Measurements from ENCODE around the gene ACYP2.
"Not testable (repeated sequence)": the region's sequence is repeated elsewhere in the genome, so short reads cannot be mapped to it uniquely, and the experiment has no call there.

The ACYP2 gene

DNA sequence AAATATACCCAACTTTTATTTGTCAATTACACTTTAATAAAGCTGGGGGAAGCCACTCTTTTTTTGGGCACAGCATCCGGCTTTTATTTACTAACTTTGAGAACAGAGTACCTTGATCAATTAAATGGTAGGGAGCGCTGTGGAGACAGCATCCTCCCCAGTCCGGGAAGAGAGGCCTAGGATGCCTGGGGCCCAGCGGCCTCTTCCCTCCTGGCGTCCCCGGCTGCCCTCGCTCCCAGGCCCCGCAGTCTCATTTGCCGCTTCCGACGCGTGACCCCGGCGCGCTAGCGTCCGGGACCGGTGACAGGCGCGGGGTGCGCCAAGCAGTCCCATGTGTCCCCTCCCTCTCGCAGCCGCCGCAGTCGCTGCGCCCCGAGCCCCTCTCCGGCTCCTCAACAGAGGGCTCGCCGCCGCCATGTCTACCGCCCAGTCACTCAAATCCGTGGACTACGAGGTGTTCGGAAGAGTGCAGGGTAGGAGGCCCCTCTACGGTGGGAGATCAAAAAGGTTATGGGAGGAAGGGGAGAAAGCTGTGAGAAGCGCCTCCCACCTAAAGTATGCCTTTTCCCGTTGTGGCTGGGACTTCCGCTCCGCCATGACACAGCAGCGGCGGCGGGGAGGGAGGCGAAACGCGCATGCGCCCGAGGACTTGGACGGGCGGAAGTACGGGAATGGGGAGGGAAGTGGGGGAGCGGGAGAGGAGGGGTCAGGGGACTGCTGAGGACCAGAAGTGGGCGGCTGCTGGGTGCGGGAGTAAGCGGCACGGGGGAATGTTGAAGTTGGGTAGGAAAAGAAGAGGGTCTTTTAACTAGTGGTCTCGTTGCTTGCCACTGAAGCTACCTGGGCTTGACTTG is at the start of gene ACYP2:
Gene ACYP2 (plus strand): TSS at position 332 of the 854 bp plus-strand sequence.
- DNase-seq: peak; percentile 91

DNA sequence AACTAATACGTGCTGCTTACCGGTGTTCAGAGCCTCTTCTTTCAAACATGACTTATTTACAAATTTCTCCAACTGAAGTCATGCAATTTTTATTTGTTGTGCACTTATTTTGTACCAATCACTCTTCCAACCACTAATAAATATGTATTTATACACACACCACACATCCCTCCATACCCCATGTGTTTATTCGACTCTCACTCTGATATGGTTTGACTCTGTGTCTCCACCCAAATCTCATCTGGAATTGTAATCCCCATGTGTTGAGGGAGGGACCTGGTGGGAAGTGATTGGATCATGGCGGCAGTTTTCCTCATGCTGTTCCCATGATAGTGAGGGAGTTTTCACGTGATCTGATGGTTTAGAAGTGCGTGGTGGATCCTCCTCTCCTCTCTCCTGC is 49.5 kb upstream of the ACYP2 start:
- no peak for DNase-seq

DNA sequence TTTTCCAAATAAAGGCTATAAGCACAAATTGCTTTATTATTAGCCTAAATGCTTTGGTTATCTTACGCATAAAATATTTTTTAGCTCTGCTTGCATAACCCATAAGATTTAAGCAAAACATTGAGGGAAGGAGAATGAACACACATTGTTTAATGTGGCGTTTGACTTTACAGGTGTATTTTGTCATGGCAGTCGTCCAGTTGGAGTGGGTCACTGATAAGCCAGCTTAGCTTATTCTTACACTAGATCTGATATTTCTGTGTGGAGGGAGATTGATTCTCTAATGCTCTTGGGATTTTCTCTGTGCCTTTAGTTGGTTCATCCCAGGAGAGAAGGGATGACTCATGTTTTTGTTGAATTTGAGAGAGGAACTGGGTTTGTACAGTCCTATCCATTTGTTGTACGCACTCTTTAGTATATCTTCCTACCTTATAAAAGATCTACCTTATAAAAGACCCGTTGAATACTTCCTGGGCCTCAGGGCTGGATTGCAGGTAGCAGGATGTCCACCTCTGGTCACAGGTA is 47.5 kb upstream of the ACYP2 start:
- no peak for DNase-seq

DNA sequence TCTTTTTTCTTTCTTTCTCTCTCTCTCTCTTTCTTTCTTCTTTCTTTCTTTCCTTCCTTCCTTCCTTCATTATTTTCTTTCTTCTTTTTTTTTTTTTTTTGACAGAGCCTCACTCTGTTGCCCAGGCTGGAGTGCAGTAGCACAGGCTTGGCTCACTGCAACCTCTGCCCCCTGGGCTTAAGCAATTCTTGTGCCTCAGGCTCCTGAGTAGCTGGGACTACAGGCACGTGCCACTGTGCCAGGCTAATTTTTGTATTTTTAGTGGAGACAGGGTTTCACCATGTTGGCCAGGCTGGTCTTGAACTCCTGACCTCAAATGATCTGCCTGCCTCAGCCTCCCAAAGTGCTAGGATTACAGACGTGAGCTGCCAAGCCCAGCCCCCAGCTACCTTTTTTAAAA is 42.9 kb upstream of the ACYP2 start:
- not testable (repeated sequence) for DNase-seq

DNA sequence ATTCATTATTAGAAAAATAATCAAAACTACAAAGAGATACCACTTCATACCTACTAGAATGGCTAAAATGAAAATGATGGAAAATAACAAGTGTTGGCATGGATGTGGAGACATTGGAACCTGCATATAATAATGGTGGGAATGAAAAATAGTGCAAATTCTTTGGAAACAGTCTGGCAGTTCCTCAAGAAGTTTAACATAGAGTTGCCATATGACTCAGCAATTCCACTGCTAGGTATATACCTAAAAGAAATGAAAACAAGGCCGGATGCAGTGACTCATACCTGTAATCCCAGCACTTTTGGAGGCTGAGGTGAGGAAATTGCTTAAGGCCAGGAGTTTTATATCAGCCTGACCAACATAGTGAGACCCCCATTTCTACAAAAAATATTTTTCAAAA is 41.6 kb upstream of the ACYP2 start:
- DNase-seq: no peak

DNA sequence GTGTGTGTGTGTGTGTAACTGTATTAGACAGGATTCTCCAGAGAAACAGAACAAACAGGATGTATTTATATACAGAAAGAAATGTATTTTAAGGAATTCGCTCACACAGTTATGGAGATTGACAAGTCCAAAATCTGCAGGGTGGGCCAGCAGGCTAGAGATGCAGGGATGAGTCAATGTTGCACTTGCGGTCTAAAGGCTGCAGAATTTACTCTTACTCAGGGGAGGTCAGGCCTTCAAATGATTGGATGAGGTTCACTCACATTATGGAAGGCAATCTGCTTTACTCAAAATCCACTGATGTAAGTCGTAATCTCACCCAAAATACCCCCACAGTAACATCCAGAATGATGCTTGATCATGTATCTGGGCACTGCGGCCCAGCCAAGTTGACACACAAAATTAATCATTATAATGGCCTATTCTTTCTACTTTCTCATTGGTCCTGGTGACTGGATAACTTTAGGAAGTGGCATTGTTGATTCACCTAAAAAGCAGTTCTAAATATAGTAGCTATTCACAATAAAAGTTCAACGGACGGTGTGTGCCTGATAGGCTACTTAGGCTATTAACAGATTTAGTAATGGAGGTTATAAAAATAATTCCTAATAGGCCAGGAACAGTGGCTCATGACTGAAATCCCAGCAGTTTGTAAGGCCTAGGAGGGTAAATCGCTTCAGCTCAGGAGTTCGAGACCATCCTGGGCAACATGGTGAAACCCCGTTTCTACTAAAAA is 40.6 kb upstream of the ACYP2 start:
- DNase-seq: no peak

DNA sequence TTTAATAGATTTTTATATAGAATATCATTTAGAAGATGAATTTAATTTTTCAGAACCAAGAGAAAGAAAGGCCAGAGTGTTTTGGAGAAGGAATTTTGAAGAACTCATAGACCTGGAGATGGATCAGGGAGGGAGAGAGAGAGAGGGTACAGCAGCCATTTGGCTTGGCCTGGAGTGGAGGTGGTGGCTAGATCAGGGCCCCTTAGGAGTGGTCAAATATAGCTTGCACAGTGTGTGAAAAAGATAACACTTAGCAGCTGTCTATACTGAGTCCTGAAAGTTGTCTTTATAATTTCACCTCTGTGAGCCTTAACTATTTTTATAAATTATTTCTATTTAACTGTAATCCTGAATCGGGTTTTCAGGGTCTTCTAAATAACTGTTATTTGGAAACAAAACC is 38.8 kb upstream of the ACYP2 start:
- DNase-seq: no peak

DNA sequence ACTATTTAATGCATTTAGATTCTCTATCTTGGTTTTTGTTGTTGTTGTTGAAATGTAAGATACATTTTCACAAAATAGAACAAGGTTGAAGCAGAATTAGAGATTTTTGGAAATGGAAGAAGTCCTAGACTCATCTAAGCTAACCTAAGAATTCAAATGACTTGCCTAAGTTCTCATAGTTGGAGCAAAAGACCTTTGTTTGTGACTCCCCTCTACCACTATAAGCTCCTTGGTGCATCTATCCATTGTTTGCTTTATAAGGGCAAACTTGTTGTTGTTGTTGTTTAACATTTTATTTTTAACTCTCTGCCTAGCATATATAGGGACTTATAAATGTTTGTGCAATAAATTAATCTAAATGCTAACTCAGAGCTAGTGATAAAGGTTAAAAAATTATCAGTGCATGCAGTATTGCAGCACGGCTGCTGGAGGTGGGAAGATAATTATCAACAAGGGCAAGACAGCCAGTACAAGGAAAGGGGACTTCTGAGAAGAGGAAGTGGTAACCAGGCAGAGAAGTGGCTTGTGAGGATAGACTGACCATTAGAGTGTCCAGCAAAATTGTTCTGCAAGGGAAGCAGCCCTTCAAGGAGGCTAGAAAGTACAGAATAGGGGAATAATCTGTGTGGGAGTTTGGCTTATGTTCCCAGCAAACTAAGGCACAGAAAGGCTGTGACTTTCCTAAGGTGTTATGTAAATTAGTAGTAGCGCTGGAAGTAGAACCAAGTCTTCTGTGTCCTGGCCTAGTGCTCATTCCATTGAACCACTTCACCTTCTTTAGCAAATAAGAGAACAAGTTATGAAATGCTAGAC is 38.1 kb upstream of the ACYP2 start:
- no peak for DNase-seq

DNA sequence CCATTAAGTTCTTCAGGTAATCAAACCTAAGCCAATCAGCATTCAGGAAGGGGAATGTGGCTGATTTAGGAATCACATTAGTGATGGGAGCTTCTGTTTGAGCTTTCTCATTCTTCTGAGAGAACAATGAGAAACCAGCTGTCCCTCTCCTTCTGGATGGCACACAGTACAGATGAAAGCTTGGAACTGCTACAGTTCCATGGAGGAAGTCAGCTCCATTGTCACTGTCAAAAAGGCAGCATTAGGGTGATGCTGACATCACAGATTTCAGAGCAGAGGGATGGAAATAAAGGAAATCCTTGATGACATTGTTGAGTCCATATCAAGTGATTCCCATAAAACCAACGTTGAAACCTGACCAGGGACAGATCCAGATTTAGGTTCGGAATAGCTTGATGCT is 36.1 kb upstream of the ACYP2 start:
- DNase-seq: no peak

DNA sequence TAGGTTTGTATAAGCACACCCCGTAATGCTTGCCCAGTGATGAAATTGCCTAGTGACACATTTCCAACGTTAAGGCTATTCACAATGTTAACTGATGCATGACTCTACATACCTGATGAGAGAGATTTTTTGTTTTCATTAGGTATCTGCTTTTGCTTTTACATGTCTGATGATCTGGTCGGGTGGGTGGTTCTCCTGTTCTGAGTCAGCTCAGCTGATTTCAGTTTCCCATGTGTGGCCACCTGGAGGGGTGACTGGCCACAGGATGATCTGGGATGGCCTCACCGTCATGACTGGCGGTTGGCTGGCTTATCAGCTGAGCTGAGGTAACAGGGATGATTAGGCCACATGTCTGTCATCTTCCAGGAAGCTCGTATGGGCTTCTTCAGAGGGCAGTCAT is 33.8 kb upstream of the ACYP2 start:
- DNase-seq: peak; percentile 8

DNA sequence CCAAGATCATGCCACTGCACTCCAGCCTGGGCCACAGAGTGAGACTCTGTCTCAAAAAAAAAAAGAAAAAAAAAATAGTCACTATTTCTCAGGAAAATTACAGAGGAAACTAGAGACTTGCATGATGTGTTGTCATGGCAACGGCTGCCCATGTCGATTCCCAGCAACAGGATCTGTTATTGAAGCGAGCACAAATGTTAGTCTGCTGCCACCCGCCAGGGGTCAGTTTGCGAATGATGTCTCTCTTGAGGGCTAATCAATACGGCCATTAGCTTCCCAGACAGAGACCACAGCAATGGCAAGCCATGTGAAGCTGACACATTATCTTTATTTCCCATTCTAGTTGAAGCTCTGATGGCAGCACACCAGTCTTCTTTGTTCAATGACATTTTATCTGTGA is 32.4 kb upstream of the ACYP2 start:
- no peak for DNase-seq

DNA sequence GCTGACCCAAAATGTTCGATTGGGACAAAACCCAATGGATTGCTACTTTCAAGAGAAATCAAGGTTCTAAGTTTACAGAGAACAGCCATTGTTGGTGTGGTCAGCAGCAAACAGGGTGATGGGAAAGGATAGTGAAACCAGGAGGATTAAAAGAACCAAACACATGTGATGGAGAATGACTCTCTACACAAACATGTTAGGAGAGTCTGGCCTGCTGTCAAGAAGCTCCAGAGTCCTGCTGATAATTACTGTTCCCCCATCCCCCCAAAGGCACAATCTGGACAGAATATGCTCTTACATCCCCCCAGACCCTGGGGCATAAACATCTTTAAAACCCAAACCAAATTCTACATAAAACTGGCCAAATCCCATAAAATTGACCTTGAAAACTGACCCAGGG is 32.0 kb upstream of the ACYP2 start:
- DNase-seq: no peak

DNA sequence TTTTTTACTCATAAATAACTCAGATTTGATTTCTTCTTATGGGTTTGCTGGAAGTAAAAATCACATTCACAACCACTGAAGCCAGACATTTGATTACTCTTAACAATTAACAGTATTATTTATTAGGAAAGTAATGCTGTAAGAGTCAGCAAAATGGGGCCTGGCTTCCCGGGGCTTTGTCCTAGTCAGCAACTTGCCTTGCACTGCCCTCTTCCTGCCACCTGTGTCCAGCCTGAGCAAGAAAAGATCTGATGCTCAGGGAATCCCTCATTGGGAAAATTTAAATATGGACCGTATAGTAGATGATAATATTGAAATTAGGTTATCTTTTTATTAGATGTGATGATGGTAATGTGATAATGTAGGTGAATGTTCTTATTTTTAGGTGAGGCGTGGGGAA is 30.8 kb upstream of the ACYP2 start:
- DNase-seq: no peak

DNA sequence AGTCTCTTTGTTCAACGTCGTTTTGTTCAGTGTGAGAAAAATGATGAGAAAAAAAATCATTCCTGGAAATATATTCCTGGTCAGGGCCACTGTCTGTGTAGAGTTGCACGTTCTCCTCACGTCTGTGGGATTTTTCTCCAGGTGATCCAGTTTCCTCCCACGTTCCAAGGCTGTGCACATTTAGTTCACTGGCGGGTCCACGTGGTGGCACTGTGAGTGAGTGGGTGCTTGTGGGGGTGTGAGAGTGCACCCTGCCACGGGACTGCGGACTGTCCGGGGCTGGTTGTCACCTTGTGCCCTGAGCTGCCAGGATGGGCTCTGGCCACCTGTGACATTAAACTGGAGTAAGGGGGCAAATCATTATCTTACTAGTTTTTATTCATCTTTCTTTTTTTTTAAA is 30.3 kb upstream of the ACYP2 start:
- no peak for DNase-seq

DNA sequence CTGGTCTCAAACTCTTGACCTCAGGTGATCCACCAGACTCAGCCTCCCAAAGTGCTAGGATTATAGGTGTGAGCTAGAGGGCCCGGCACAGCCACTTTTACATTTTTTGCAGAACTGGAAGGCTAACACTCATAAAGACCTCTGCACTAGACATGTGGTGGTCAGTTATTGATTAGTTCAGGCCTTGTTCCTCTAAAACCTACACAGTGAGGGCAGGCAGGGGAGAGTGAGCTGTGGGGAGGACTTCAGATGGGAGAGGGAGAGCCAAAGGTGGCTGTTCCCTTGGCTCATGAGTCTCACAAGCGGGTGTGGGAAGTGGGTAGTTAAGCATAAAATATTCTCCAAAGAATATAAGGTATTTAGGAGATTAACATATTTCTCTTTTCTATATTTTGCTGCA is 29.3 kb upstream of the ACYP2 start:
- DNase-seq: no peak

DNA sequence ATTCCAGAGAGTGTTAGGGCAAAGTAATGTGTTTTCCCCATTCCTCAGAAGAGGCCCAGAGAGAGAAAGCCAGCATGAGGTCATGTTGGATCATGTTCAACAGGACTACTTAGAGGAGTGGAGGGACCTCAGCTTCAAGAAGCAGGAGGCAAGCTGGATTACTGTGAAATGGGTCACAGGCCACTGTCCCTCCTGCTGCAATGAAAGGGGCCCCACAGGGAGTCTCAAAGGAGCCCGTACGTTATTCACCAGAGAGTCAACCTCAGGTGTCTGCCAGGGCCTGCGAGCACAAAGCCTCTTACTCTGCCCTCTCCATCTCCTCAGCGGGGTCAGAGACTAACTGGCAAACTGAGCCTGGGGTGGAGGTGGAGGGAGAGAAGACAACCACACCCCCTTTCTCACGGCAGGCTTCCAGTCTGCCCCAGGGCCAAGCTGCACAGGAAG is 27.2 kb upstream of the ACYP2 start:
- DNase-seq: no peak

DNA sequence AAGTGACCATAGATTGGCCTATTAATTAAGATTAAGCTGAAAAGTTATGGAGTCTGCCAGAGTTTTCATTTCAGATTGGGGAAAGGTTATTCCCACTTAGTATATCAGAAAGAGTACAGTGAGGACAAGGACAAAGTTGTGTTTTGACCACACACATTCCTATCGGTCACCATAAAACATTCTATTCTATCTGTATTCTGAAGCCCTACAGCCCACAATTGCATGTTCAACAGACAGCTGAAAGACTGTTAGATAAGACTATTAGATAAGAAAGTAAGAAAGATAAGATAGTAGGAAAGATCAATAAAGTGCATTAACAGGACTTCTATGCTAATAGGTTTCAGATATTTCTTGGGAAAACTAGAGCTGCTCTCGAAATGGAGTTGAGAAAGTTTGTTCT is 26.7 kb upstream of the ACYP2 start:
- DNase-seq: no peak

DNA sequence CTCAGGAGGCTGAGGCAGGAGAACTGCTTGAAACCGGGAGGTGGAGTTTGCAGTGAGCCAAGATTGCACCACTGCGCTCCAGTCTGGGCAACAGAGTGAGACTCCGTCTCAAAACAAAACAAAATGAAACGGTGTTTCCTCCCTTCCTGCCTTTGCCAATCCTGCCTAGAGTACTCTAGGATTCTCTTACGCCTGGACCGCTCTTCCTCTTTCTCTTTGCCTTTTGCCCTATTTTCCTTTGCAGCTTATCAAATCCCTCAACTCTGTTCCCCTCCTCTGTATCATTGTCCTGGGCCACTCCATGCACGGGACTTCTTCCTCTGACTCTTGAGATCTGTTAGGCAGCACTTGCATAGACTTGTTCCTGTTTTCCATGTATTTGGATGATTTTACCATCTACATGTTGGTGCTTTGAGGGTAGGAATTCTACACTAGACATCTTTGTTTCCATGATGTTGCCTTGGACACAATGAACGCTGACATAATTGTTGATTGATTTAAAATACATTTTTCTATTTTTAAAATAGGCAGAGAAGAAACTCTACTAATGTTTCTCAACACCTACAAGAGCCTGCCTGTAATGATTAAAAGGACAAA is 24.8 kb upstream of the ACYP2 start:
- DNase-seq: no peak

DNA sequence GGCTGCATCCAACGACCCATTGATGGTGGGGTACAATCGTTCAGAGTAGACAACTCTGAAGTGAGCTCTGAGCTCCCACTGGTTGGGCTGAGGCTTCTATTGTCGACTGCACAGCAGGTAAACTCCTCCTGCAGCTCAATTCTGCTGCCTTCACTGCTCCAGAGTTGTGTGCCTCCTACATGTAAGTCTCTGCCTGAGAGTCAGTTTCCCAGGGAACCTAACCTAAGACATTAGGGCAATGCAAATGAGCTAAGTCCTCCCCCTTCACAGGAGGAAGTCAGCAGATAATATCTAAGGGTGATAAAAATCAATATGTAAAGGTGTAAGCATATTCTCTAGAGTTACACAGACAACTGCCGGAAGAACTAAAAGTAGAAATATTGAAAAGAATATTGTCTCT is 22.5 kb upstream of the ACYP2 start:
- no peak for DNase-seq

DNA sequence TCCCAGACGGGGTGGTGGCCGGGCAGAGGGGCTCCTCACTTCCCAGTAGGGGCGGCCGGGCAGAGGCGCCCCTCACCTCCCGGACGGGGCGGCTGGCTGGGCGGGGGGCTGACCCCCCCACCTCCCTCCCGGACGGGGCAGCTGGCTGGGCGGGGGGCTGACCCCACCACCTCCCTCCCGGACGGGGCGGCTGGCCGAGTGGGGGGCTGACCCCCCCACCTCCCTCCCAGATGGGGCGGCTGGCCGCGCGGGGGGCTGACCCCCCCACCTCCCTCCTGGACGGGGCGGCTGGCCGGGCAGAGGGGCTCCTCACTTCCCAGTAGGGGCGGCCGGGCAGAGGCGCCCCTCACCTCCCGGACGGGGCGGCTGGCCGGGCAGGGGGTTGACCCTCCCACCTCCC is 20.0 kb upstream of the ACYP2 start:
- DNase-seq: not testable (repeated sequence)

DNA sequence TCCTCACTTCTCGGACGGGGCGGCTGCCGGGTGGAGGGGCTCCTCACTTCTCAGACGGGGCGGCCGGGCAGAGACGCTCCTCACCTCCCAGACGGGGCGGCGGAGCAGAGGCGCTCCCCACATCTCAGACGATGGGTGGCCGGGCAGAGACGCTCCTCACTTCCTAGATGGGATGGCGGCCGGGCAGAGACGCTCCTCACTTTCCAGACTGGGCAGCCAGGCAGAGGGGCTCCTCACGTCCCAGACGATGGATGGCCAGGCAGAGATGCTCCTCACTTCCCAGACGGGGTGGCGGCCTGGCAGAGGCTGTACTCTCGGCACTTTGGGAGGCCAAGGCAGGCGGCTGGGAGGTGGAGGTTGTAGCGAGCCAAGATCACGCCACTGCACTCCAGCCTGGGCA is 19.3 kb upstream of the ACYP2 start:
- not testable (repeated sequence) for DNase-seq

DNA sequence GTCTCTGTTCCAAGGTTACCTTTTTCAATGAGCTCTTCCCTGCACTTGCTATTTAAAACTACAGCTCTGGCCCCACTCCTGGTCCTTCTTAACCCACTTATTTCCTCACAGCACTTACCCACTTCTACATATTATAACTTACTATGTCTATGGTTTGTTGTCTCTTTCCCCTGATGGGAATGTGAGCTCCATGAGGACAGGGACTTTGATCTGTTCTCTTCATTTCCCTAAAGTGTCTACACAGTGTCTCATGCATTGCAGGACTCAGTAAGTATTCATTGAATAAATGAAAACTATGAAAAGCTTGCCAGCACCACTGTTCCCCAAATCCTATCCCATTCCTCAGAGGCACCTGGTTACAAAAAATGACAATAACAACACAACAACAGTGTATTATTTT is 18.3 kb upstream of the ACYP2 start:
- DNase-seq: no peak

DNA sequence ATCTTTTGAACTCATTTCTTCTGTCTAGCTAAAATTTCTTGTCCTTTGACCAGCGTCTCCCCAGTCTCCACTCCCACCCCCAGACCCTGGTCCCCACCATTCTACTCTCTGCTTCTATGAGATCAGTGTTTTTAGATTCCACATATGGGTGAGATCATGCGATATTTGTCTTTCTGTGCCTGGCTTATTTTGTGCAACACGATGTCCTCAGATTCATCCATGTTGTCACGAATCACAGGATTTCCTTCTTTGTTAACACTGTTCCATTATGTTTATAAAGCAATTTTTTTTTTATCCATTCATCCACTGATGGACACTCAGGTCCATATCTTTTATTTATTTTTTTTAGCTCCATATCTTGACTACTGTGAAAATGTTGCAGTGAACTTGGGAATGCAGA is 16.0 kb upstream of the ACYP2 start:
- no peak for DNase-seq
